Large intestine (tissue), 3 donors: ENCODE data around the gene TCF7L1. TPM values are rescaled to one million over a fixed set of nuclear protein-coding genes. Genes with fewer than 3 reads are reported as not detected.

Source experiments
- DNase-seq, 2 donors: peaks; one replicate each; pipeline versions ENCODE4 v3.0.0 to v3.0.0-alpha.2; 2013
- H3K27ac ChIP-seq: one replicate; pipeline ENCODE4 v1.5.1; 2013; ENCODE audit warnings: low read length
- H3K27me3 ChIP-seq: 2 replicates; pipeline ENCODE4 v1.6.1; 2013; ENCODE audit warnings: low read length; ENCODE audit not compliant: control insufficient read depth, insufficient read depth
- H3K36me3 ChIP-seq: 2 replicates; pipeline ENCODE4 v1.6.1; 2013; ENCODE audit warnings: low read length; ENCODE audit not compliant: control insufficient read depth, insufficient read depth
- H3K4me1 ChIP-seq: one replicate; pipeline ENCODE4 v1.6.1; 2013; ENCODE audit warnings: low read length; ENCODE audit not compliant: control insufficient read depth, insufficient read depth
- H3K4me3 ChIP-seq: one replicate; pipeline ENCODE4 v1.5.1; 2013; ENCODE audit warnings: low read length
- H3K9me3 ChIP-seq: one replicate; pipeline ENCODE4 v1.6.1; 2013; ENCODE audit warnings: mild to moderate bottlenecking, low read depth, low read length, moderate library complexity; ENCODE audit not compliant: control insufficient read depth
- WGBS: methylation state at CpG from one replicate; pipeline ENCODE4 v1.1.5; 2013; ENCODE audit warnings: low lambda C conversion rate; ENCODE audit not compliant: insufficient coverage; 5-methylcytosine and 5-hydroxymethylcytosine counted together
- polyA plus RNA-seq: library from polyadenylated mRNA; unstranded; fragments of 120-200 nt; gene quantifications from one replicate; pipeline ENCODE4 v1.2.1, GENCODE V29; 2013

Gene TCF7L1
- polyA plus RNA-seq, 1 donor, result 23.1 TPM

DNA sequence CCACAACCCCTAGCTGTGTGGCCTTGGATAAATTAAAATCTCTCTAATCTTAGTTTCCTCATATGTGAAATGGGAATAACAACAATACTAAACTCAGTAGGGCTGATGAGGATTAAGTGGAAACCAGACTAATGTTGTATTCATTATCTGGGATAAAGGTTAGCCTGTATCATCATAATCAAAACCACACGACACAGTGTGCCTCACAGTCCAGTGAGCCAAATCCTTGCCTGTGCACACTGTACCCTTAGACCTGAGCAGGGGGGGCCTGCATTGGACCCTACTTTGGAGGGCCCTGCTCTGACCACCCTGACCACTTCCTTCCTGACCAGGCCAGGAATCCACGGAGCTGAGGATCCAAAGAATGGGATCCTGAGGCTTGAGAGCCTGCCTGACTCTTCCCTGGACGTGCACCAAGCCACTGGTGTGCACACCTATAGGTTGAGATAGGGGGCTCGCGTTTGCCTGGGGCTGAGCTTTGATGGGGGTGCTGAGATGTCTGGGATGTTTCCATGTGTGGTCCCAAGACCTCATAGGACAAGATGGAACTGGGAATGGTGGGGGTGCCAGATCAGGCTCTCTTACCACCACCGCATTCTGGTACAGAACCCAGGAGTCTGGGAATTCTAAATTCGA is 124.9 kb downstream of the TCF7L1 start:
- Histone ChIP-seq H3K27me3 (no peaks in the 10 kb centered on the region), H3K27ac (no peak overlapping the region), H3K4me3 (no peak overlapping the region), H3K4me1 (peaks cover 10% of the 10 kb centered on the region), H3K9me3 (no peaks in the 10 kb centered on the region), H3K36me3 (no peaks in the 10 kb centered on the region)
- no peak for DNase-seq
- no CpG with 5 or more reads among the region's 7 CpGs for WGBS

DNA sequence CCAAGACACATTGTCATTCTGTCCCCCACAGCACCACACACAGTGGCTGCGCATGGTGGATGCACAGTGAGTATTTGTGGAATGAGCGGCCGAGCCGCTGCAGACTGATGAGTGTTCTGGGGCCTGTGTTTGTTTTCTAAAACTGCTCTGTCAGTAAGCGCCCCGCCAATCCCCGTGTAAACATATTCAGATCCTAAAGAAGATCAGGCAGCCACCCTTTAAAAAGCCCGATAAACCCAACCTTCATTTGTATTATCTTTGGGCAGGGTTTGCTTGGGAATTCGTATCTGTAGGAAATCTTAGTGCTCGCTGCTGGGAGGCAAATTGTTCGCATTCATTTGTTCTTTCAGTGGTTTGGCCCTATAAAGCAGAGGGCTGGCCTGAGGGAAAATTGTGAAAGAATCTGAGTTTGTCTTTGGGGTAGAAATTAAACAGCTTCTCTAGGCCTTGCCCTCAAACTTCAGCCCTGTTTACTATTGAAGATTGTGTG is 126.0 kb downstream of the TCF7L1 start:
- Histone ChIP-seq H3K9me3 (no peaks in the 10 kb centered on the region), H3K36me3 (no peaks in the 10 kb centered on the region), H3K4me3 (no peak overlapping the region), H3K27ac (peak overlapping the region; percentile 24), H3K27me3 (no peaks in the 10 kb centered on the region), H3K4me1 (peaks cover 10% of the 10 kb centered on the region)
- DNase-seq, result no peak
- no CpG with 5 or more reads among the region's 11 CpGs for WGBS

DNA sequence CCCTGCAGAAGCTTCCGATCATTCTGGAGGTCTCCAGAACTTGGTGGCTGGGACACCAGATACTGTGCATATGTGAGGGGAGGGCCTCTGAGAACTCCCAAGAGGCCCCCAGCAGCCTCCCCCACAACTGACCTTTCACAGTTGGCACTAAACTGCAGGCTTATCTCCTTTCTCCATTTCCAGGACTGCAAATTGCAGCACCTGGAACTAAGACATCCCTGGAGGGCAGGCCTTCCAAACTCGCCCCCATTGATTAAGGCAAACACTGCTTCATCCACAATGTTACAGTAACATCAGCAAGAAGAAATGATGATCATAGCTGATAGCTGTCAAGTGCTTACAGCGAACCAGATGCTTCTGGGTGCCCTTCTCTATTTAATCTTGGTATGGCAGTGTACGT is 126.7 kb downstream of the TCF7L1 start:
- H3K36me3 ChIP-seq, result no peaks in the 10 kb centered on the region
- WGBS, result 100% methylated on average over 1 of the region's 4 CpGs
- no peak for DNase-seq
- H3K27me3 ChIP-seq, result no peaks in the 10 kb centered on the region
- no peak overlapping the region for H3K4me3 ChIP-seq
- no peaks in the 10 kb centered on the region for H3K9me3 ChIP-seq
- peaks cover 10% of the 10 kb centered on the region for H3K4me1 ChIP-seq
- H3K27ac ChIP-seq, result no peak overlapping the region

DNA sequence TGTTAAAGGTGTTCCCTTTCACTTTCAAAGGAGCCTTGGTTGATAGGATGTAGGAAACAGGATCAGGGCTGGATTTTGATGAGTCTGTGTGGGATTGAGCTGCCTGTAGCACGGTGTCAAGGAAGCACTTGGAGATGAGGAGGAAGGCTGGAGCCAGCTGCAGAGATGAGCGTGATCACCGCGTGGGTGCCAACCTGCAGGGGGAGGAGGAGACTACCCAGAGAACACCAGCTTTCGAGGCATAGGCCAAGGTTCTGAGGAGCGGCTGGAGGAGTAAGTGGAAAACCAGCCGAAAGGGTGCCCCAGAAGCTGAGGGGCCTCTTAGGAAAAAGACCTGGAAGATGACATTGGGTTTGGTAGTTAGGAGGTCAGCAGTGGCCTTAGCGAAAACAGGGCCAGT is 130.4 kb downstream of the TCF7L1 start:
- DNase-seq, result no peak
- Histone ChIP-seq H3K27ac (no peak overlapping the region), H3K27me3 (no peaks in the 10 kb centered on the region), H3K4me3 (no peak overlapping the region), H3K9me3 (no peaks in the 10 kb centered on the region), H3K36me3 (no peaks in the 10 kb centered on the region), H3K4me1 (peaks cover 3% of the 10 kb centered on the region)
- WGBS, result no CpG with 5 or more reads among the region's 8 CpGs

DNA sequence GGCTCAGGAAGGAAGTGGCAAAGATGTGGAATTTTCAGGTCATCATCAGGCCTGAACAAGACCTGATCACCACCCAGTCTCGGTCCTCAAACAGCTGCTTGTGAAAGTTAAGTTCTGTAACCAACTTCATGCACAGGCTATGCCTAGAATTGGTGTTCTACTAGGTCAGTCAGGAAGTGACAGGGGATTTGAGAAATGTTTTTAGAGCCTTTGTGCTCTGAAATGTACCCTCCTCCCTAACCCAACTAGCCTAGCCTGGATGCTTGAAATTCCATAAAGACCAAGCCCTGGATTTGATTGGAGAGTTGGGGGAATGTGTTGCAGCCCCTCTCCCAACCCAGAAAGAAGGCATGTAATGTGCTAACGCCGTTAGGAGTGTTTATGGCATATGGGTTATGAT is 131.3 kb downstream of the TCF7L1 start:
- WGBS, result no CpG with 5 or more reads among the region's 3 CpGs
- Histone ChIP-seq H3K4me3 (no peak overlapping the region), H3K27me3 (no peaks in the 10 kb centered on the region), H3K9me3 (no peaks in the 10 kb centered on the region), H3K36me3 (no peaks in the 10 kb centered on the region), H3K4me1 (peaks cover 3% of the 10 kb centered on the region), H3K27ac (no peak overlapping the region)
- no peak for DNase-seq

DNA sequence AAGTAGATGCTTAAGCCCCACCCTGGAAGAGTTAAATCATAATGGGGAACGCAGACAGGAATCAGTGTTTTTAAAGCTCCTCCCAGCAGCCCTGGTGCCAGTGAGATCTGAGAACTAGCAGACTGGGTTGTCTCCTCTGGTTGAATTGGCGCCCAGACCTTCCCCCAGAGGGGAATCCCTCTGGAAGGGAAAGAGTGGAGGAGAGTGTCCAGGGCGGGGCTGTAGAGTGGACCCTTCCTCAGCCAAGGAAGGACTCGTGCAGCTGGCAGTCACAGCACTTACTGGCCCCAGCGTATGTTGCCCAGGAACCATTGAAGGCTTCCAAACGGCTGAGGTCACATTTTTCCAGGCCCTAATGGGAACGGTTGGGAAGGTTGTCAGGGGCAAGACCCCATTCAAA is 132.1 kb downstream of the TCF7L1 start:
- H3K36me3 ChIP-seq, result no peaks in the 10 kb centered on the region
- no CpG with 5 or more reads among the region's 7 CpGs for whole genome bisulfite sequencing
- no peaks in the 10 kb centered on the region for H3K9me3 ChIP-seq
- no peak for DNase-seq
- no peak overlapping the region for H3K4me3 ChIP-seq
- no peaks in the 10 kb centered on the region for H3K27me3 ChIP-seq
- H3K27ac ChIP-seq, result no peak overlapping the region
- peaks cover 3% of the 10 kb centered on the region for H3K4me1 ChIP-seq

DNA sequence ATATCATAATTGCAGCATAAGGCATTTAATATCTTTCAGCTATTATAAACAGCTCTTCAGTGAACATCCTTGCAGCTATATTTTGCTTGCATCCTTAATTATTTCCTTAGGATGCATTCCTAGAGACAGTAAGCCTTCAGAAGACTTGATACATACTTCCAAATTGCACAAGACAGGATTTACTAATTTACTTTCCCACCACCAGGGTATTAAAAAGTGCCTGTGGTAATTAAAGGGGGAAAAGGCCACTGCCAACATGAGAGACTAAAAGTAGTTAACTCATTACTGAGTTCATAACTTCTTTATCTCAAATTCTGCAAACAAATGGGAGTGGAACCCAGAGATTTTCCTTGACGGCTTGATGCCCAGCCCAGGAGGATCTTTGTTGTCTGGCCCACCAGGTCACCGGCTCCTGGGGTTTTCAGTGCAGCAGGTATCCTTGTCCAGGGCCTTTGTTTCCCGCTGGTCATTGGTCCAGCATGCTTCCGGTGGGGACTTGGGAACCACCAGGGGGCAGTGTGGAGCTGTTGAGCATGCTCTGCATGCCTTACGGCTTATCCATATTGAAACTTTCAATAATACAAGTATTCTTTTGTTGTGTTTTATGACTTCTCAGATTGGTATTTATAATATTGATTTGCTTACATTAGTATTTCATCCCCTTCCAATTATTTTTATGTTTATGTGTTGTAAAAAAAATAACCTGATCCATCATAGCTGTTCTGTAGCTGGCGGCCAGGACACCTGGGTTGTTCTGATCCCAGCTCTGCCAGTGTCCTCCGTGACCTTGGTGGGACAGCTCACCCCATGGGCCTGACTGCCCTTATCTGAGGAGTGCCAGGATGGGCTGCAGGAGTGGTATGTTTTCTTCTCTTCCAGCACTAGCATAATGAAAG is 133.2 kb downstream of the TCF7L1 start:
- WGBS, result no CpG with 5 or more reads among the region's 7 CpGs
- DNase-seq, result peak; percentile 42 to 53
- Histone ChIP-seq H3K9me3 (no peaks in the 10 kb centered on the region), H3K36me3 (no peaks in the 10 kb centered on the region), H3K4me1 (peaks cover 3% of the 10 kb centered on the region), H3K4me3 (no peak overlapping the region), H3K27me3 (no peaks in the 10 kb centered on the region), H3K27ac (no peak overlapping the region)

DNA sequence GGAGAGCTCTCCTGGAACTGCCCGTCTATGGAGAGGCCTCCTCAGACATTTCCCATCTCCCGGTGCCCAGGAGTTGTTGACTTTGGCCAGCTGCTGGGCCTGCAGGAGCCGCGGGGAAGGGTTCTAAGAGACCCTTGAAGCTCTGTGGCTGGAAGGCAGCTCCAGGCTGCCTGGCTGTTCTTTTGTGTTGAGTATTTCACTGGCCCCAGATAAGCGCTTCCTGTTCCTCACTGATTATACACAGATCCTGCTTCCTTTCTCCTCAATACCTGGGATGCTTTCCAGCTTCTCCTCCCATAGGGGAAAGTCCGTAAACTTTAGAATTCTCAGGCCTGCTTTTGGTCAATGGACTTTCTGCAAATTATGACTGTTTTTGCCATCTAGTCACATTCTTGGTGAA is 136.8 kb downstream of the TCF7L1 start:
- no peak overlapping the region for H3K4me3 ChIP-seq
- H3K27me3 ChIP-seq, result no peaks in the 10 kb centered on the region
- no peaks in the 10 kb centered on the region for H3K36me3 ChIP-seq
- no peak for DNase-seq
- H3K27ac ChIP-seq, result no peak overlapping the region
- no peaks in the 10 kb centered on the region for H3K9me3 ChIP-seq
- whole genome bisulfite sequencing, result no CpG with 5 or more reads among the region's 6 CpGs
- H3K4me1 ChIP-seq, result peaks cover 12% of the 10 kb centered on the region

DNA sequence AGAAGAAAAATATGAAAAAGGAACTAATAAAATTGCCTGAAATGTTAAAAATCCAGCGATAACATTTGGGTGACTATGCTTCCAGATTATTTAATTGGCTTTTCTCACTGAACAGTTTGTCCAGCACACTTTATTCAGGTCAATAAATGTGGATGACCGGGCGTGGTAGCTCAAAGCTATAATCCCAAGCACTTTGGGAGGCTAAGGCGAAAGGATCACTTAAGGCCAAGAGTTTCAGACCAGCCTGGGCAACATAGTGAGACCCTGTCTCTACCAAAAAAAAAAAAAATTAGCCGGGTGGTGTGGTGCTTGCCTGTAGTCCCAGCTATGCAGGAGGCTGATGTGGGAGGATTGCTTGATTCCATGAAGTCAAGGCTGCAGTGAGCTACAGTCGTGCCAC is 139.2 kb downstream of the TCF7L1 start:
- WGBS, result 100% methylated on average over 1 of the region's 6 CpGs
- H3K4me3 ChIP-seq, result no peak overlapping the region
- H3K36me3 ChIP-seq, result no peaks in the 10 kb centered on the region
- no peaks in the 10 kb centered on the region for H3K27me3 ChIP-seq
- H3K27ac ChIP-seq, result no peak overlapping the region
- H3K9me3 ChIP-seq, result no peaks in the 10 kb centered on the region
- peaks cover 8% of the 10 kb centered on the region for H3K4me1 ChIP-seq
- no peak for DNase-seq

DNA sequence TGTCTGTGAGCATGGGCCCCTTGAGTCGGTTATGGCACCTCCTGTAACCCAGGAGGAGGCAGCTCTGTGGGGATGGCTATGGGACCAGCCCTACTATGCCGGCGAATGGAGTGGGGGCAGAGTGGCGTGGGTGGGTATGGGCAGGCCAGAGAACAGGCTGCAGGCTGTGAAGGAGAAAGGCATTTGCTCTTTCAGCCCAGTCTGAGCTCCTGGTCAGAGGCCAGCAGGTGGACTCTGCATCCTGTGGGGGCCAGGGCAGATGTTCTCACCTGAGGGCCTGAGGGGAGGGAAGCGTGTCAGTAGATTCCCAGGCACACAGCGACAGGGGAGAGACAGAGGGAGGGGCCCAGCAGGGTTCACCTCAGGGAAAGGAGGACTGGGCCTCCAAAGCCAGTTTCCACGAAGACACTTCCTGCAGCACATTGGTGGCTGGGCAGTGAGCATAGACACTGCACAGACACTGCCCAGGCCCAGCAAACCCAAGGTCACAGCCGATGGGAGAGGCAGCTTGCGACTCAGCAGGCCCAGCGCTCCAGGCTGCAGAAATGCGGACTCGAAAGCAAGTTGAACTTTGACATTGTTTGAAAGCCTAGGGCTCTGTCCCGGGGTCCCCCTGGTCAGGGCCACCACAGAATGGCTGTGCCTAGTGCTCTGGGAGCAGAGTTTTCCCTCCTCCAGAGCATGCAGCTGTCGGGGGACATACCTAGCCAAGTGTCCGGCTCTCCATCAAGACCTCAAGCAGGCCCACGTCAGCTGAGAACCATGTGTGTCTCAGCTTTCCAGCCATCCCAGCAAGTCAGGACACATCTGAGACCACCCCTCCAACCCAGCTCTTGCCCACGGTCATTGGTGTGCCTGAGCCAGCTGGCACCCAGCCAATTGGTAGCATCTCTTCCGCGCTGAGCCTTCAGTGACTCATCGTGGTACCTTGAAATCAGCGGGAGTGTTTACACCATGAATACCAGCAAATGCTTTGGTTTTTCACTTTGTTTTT is 140.8 kb downstream of the TCF7L1 start:
- no peaks in the 10 kb centered on the region for H3K36me3 ChIP-seq
- DNase-seq, result peak; percentile 48 to 64
- no peak overlapping the region for H3K4me3 ChIP-seq
- WGBS, result no CpG with 5 or more reads among the region's 21 CpGs
- H3K27me3 ChIP-seq, result no peaks in the 10 kb centered on the region
- peaks cover 8% of the 10 kb centered on the region for H3K4me1 ChIP-seq
- H3K27ac ChIP-seq, result no peak overlapping the region
- H3K9me3 ChIP-seq, result no peaks in the 10 kb centered on the region
